ENCODE results near the gene DUS4L.
"Not testable (repeated sequence)": the region's sequence is repeated elsewhere in the genome, so short reads cannot be mapped to it uniquely, and the experiment has no call there.

Gene DUS4L

GRCh38 chr7:107563775-107564552 lies at the start of gene DUS4L, which contains the start of gene COG5:
Gene DUS4L (plus strand): TSS chr7:107563971. CDS start chr7:107567071, 3,100 bp downstream.
Gene COG5 (minus strand): TSS chr7:107563920. CDS start chr7:107563896, 24 bp downstream.
- TF ChIP-seq CTCF (IDR thresholded peaks at IDR 0.05; ENCODE audit: low read length, missing control alignments) = no peak
- peak within 1 kb of the TSS; percentile 92 for H3K4me3 ChIP-seq (replicated peaks; ENCODE audit: low read depth, low read length)
- DNase-seq (ENCODE audit: low read depth) = peak; percentile 80

GRCh38 chr7:107526672-107527071 lies 37.1 kb upstream of the DUS4L start:
- no peak for TF ChIP-seq CTCF (IDR thresholded peaks at IDR 0.05; ENCODE audit: low read length, missing control alignments)
- DNase-seq (ENCODE audit: low read depth) = no peak
- H3K4me3 ChIP-seq (replicated peaks; ENCODE audit: low read depth, low read length) = no peak overlapping the region

DNA sequence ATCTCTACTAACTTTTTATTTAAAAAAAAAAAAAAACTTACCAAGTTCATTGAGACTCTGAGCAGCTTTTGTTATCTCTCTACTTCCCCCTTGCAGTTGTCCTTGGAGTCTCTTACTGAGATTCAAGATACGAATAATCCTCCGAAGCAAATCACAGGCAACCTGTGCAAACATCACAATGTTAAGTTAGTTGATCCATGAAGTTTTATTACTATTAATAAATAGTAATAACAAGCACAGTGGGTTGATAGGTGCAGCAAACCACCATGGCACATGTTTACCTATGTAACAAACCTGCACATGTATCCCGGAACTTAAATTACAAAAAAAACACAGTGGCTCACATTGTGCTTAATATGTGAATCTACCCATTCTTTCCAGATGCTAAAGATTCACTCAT lies 36.6 kb upstream of the DUS4L start:
- TF ChIP-seq CTCF (IDR thresholded peaks at IDR 0.05; ENCODE audit: low read length, missing control alignments) = no peak
- no peak for DNase-seq (ENCODE audit: low read depth)
- H3K4me3 ChIP-seq (replicated peaks; ENCODE audit: low read depth, low read length) = no peak overlapping the region

DNA sequence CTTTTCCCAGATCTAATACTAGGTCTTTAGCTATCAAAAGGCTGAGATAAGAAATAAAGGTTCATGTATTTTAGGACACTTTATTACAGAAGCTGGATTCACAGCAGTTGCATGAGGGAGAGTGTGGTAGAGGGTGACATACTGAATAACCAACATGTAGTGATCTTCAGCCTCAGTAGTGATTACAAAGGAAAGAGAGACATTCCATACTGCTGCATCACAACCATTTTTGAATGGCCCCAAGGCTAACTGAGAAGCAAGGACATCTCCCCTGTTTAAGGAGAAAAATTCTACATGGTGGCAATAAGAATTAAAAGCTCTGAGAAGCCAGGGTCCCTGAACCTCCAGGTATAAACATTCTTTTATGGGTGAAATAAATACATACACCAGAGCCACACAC lies 35.3 kb upstream of the DUS4L start:
- peak; percentile 68 for DNase-seq (ENCODE audit: low read depth)
- TF ChIP-seq CTCF (IDR thresholded peaks at IDR 0.05; ENCODE audit: low read length, missing control alignments) = no peak
- no peak overlapping the region for H3K4me3 ChIP-seq (replicated peaks; ENCODE audit: low read depth, low read length)

DNA sequence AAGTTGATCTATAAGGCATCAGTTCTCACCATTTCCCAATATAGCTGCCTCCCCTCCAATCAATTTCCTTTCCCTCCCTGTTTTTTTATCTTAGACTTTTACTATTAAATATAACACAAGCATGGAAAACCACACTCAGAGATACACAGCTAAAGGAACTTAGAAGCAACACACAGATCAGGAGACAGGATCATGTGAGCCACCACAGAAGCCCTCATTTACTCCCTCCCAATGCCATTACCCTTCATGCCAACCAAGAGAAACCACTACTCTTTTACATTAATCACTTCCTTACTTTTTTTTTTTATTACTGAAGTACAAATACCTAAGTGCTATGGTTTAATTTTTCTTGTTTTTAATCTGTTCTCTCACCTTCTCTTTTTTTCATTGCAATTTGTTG lies 33.0 kb upstream of the DUS4L start:
- no peak for DNase-seq (ENCODE audit: low read depth)
- no peak for TF ChIP-seq CTCF (IDR thresholded peaks at IDR 0.05; ENCODE audit: low read length, missing control alignments)
- H3K4me3 ChIP-seq (replicated peaks; ENCODE audit: low read depth, low read length) = no peak overlapping the region

GRCh38 chr7:107534139-107534538 lies 29.6 kb upstream of the DUS4L start:
- DNase-seq (ENCODE audit: low read depth) = no peak
- no peak overlapping the region for H3K4me3 ChIP-seq (replicated peaks; ENCODE audit: low read depth, low read length)
- no peak for TF ChIP-seq CTCF (IDR thresholded peaks at IDR 0.05; ENCODE audit: low read length, missing control alignments)

GRCh38 chr7:107537228-107537627 lies 26.5 kb upstream of the DUS4L start:
- DNase-seq (ENCODE audit: low read depth); H3K4me3 ChIP-seq (replicated peaks; ENCODE audit: low read depth, low read length): not testable (repeated sequence)

Data from fibroblast of pulmonary artery (primary cell).